AG10803 (cell line): ENCODE results near the gene ADGRB3.

Source experiments
- DNase-seq: peaks from one replicate; pipeline ENCODE4 v3.0.0; 2010; ENCODE audit warnings: low read depth
- H3K4me3 ChIP-seq: 2 replicates; pipeline ENCODE4 v1.5.1; 2011; ENCODE audit warnings: mild to moderate bottlenecking, low read length, control low read depth
- TF ChIP-seq, protein P1 (sequence below): conservative IDR thresholded peaks from 2 replicates; pipeline ENCODE4 v1.5.1; 2011; ENCODE audit warnings: mild to moderate bottlenecking, low read length, control low read depth, inconsistent platforms

The ADGRB3 gene

DNA sequence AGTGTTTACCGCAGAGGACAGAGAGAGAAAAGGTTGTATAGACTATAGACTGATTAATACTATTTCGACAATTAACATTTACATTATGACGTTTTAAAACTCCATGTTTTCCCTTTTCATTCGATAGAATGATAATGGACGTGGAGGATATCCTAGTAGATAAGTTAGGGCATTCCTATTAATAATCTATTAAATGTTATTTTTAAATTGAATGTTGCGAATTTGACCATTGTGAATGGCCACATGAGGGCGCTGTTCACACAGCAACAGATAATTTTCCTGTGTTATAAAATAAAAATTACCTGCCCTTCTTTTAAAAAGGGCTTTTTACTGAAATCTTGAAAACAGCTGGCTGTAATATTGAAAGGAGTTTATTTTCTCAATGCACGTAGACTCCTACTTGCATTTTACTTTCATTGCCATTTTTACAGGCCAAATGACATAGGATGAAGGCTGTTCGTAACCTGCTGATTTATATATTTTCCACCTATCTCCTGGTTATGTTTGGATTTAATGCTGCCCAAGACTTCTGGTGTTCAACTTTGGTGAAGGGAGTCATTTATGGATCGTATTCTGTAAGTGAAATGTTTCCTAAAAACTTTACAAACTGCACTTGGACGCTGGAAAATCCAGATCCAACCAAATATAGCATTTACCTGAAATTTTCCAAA is 3.3 kb downstream of the ADGRB3 start:
- no peak overlapping the region for H3K4me3 ChIP-seq
- peak; percentile 33 for DNase-seq
- TF ChIP-seq, protein P1, sequence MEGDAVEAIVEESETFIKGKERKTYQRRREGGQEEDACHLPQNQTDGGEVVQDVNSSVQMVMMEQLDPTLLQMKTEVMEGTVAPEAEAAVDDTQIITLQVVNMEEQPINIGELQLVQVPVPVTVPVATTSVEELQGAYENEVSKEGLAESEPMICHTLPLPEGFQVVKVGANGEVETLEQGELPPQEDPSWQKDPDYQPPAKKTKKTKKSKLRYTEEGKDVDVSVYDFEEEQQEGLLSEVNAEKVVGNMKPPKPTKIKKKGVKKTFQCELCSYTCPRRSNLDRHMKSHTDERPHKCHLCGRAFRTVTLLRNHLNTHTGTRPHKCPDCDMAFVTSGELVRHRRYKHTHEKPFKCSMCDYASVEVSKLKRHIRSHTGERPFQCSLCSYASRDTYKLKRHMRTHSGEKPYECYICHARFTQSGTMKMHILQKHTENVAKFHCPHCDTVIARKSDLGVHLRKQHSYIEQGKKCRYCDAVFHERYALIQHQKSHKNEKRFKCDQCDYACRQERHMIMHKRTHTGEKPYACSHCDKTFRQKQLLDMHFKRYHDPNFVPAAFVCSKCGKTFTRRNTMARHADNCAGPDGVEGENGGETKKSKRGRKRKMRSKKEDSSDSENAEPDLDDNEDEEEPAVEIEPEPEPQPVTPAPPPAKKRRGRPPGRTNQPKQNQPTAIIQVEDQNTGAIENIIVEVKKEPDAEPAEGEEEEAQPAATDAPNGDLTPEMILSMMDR = peak; percentile 66

DNA sequence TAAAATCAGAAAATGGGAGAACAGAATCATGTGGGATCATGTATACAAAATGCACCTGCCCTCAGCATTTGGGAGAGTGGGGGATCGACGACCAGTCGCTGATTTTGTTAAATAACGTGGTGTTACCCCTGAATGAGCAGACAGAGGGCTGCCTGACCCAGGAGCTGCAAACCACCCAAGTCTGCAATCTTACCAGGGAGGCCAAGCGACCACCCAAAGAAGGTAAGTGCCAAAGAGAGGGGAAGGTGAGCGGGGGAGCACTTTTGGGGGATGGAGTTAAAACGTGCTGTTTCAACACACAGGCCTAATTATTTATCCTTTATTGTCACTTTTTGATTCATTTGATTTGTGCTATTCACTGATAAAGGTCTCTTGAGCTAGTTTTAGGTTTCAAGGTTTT is 4.1 kb downstream of the ADGRB3 start:
- no peak for DNase-seq
- TF ChIP-seq, protein P1 = no peak
- no peak overlapping the region for H3K4me3 ChIP-seq

DNA sequence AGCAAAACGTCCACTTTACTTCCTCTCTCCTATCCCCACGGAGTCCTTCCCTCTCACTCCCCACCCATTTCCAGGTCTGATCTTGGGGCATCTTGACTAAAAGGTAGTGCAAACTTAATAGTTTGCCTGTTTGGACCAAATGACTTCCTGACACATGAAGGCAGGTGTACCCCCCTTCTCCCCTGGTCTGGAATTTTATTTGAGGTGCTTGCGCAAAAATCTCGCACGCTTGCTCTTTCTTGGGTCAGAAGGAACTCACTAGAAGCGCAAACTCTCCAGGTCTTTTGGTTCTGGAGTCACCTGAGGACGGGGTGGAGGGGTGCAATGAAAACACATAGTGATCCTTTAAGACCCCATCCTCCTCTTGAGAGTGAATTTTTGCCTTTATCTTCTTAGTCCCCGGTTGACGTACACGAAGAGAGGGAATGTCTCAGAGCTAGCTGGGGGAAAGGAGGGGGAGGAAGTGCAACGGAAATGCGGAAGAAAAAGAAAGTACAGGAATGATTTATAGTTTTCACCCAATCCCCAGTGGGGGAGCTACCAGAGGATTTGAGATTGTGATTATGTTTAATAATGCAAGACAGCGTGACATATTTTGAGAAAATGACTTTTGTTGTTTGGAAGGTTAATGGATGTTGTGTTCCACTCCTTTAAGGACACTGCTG is 4.9 kb downstream of the ADGRB3 start:
- TF ChIP-seq, protein P1 = no peak
- DNase-seq = no peak
- H3K4me3 ChIP-seq = no peak overlapping the region

DNA sequence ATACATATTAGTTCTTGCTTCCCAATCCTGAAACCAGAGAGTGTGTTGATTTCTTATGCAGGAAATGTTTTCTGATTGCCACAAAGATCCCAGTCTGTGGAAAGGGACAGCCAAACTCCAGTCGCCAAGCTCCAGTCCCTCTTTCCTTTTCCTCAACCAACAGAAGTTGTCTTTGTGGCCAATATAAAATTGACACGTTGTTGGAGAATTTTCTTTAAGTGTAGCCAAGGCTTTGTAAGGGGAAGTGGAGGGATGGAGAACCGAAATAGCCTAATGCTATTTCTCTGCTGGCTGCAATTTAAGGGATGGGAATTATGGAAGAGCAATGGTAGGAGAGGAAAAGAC is 5.4 kb downstream of the ADGRB3 start:
- no peak overlapping the region for H3K4me3 ChIP-seq
- TF ChIP-seq, protein P1 = no peak
- DNase-seq = no peak

DNA sequence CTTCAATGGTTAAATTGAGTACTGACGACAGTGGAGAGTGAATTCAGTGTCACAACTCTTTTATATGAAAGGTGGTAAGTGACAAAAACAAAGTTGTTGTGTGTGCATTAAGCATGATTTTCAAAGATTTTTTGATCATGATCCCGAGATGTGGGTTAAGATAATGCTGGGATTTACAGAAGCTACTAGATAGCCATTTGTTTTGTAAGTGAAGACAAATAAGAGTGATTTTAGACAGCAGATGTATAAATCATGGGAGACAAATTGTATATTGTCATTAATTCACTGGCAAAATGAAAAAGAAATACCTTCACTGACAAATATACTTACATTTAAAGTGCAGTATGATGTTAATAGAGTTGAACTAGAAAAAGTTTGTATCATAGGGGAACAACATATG is 6.1 kb downstream of the ADGRB3 start:
- no peak overlapping the region for H3K4me3 ChIP-seq
- no peak for DNase-seq
- TF ChIP-seq, protein P1 = no peak

- TF ChIP-seq, protein P1 = no peak
- DNase-seq = no peak
- no peak overlapping the region for H3K4me3 ChIP-seq
Observed at GRCh38 chr6:68642081-68642480, 7.0 kb downstream of the ADGRB3 start.

GRCh38 chr6:68642977-68643376 is 7.9 kb downstream of the ADGRB3 start:
- no peak overlapping the region for H3K4me3 ChIP-seq
- DNase-seq = no peak
- TF ChIP-seq, protein P1 = no peak
